ENCODE measurements around the gene FBXO46. TPM values are rescaled to one million over a fixed set of nuclear protein-coding genes. Genes with fewer than 3 reads are reported as not detected.

The FBXO46 gene
- total RNA-seq, 1 experiment from 2014 or later = 45.5 TPM

DNA sequence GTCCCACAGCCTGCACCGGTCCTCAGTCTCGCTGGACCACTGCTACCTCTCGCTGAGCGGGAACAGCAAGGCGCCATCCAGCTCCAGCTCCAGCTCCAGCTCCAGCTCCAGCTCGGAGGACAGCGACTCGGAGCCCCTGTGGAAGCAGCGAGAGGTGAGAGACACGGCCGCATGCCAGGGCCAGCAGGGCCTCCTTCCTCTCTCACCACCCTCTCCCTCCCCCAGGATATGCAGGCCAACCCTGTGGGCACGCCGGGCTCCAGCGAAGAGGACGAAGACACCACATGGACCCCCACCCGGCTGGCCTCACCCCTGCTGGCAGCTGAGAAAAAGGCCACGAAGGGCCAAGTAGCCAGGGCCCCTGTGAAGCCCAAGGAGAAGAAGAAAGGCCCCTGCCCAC, 31.0 kb upstream of the FBXO46 start:
- Histone ChIP-seq H3K4me1 (replicated peaks; ENCODE audit: insufficient read depth) (peaks cover 13% of the 10 kb centered on the region), H3K9me2 (ENCODE audit: insufficient read depth) (no peaks in the 10 kb centered on the region), H3K27me3 (ENCODE audit: insufficient read depth, low read depth) (no peaks in the 10 kb centered on the region), H3K27ac (no peak overlapping the region), H3K36me3 (ENCODE audit: low read depth) (no peaks in the 10 kb centered on the region), H3K9me3 (ENCODE audit: insufficient read depth, low read depth) (no peaks in the 10 kb centered on the region), H3K4me2 (no peak overlapping the region), H4K20me1 (ENCODE audit: insufficient read depth) (no peaks in the 10 kb centered on the region), H3K4me3 (no peak overlapping the region), H3F3A (ENCODE audit: insufficient read depth, low read depth) (peaks cover 10% of the 10 kb centered on the region; the same call in 1 of the 2 replicates), H2AFZ (no peak overlapping the region), H3K79me2 (ENCODE audit: low read depth) (no peaks in the 10 kb centered on the region)
- ChIA-PET POLR2A (ENCODE audit: unreplicated experiment) (no interaction called here), CTCF (no interaction called here)
- BruUV-seq (replicated peaks) = no TSS peak
- no peak for DNase-seq
- intact Hi-C loops (cut with micrococcal nuclease; ENCODE audit: unreplicated experiment) = no loop called here
- TF ChIP-seq, protein P1, sequence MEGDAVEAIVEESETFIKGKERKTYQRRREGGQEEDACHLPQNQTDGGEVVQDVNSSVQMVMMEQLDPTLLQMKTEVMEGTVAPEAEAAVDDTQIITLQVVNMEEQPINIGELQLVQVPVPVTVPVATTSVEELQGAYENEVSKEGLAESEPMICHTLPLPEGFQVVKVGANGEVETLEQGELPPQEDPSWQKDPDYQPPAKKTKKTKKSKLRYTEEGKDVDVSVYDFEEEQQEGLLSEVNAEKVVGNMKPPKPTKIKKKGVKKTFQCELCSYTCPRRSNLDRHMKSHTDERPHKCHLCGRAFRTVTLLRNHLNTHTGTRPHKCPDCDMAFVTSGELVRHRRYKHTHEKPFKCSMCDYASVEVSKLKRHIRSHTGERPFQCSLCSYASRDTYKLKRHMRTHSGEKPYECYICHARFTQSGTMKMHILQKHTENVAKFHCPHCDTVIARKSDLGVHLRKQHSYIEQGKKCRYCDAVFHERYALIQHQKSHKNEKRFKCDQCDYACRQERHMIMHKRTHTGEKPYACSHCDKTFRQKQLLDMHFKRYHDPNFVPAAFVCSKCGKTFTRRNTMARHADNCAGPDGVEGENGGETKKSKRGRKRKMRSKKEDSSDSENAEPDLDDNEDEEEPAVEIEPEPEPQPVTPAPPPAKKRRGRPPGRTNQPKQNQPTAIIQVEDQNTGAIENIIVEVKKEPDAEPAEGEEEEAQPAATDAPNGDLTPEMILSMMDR (conservative IDR thresholded peaks at IDR 0.05) = no peak
- TF ChIP-seq EZH2 (IDR thresholded peaks at IDR 0.05; ENCODE audit: low read depth) = no peak

DNA sequence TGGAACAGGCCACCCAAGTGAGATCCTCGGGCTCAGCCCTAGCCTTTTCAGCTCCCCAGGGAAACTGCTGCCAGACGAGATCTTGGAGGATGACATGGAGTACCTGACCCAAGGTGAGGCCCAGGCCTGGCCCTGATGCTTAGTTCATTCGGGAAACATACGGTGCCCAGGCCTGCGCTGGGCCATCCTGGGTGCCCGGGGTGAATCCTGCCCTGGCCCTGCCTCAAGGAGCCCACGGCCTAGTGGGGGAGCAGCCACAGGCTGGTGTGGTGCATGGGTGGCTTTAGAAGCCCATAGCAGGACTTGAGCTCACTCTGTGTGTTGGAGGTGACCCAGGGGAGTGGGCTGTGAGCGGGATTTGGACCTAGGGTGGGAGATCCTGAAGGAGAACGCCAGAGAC, 28.2 kb upstream of the FBXO46 start:
- H2AFZ ChIP-seq = no peak overlapping the region
- CTCF ChIA-PET = no interaction called here

DNA sequence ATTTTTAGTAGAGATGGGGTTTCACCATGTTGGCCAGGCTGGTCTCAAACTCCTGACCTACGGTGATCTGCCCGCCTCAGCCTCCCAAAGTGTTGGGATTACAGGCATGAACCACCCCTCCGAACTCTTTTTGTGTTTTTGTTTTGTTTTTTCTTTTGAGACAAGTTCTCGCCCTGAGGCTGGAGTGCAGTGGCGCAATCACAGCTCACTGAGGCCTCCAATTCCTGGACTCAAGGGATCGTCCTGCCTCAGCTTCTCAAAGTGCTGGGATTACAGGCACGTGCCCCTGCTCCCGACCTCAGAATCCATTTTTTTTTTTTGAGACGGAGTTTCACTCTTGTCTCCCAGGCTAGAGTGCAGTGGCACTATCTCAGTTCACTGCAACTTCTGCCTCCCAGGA, 27.0 kb upstream of the FBXO46 start:
- Histone ChIP-seq H3K27ac (no peak overlapping the region), H3K4me2 (no peak overlapping the region), H3K79me2 (ENCODE audit: low read depth) (no peaks in the 10 kb centered on the region), H4K20me1 (ENCODE audit: insufficient read depth) (no peaks in the 10 kb centered on the region), H3K4me1 (replicated peaks; ENCODE audit: insufficient read depth) (peaks cover 8% of the 10 kb centered on the region), H3K4me3 (no peak overlapping the region), H3K9me2 (ENCODE audit: insufficient read depth) (no peaks in the 10 kb centered on the region), H3K36me3 (ENCODE audit: low read depth) (no peaks in the 10 kb centered on the region), H2AFZ (no peak overlapping the region), H3K9me3 (ENCODE audit: insufficient read depth, low read depth) (no peaks in the 10 kb centered on the region), H3K27me3 (ENCODE audit: insufficient read depth, low read depth) (no peaks in the 10 kb centered on the region), H3F3A (ENCODE audit: insufficient read depth, low read depth) (peaks cover 3% of the 10 kb centered on the region; the same call in 1 of the 2 replicates)
- intact Hi-C loops (cut with micrococcal nuclease; ENCODE audit: unreplicated experiment) = no loop called here
- DNase-seq = no peak
- CTCF ChIA-PET = interaction anchor here (0.7 kb wide), 1 partner anchor 10 kb away, joined by 6 read pairs; no protein-coding TSS in a partner anchor
- POLR2A ChIA-PET (ENCODE audit: unreplicated experiment) = interaction anchor here (0.7 kb wide), 1 partner anchor 775 kb away, joined by 7 read pairs; no protein-coding TSS in a partner anchor
- no TSS peak for BruUV-seq (replicated peaks)
- TF ChIP-seq, protein P1 (conservative IDR thresholded peaks at IDR 0.05) = no peak
- no peak for TF ChIP-seq EZH2 (IDR thresholded peaks at IDR 0.05; ENCODE audit: low read depth)

More for the DNA sequence above, 28.2 kb upstream of the FBXO46 start:
- TF ChIP-seq, protein P1 (conservative IDR thresholded peaks at IDR 0.05) = no peak
- TF ChIP-seq EZH2 (IDR thresholded peaks at IDR 0.05; ENCODE audit: low read depth) = no peak
- Histone ChIP-seq H3K79me2 (ENCODE audit: low read depth) (no peaks in the 10 kb centered on the region), H3K4me2 (no peak overlapping the region), H3F3A (ENCODE audit: insufficient read depth, low read depth) (peaks cover 3% of the 10 kb centered on the region; the same call in 1 of the 2 replicates), H3K27ac (no peak overlapping the region), H3K4me3 (no peak overlapping the region), H3K4me1 (replicated peaks; ENCODE audit: insufficient read depth) (peaks cover 8% of the 10 kb centered on the region), H3K27me3 (ENCODE audit: insufficient read depth, low read depth) (no peaks in the 10 kb centered on the region), H3K36me3 (ENCODE audit: low read depth) (no peaks in the 10 kb centered on the region), H3K9me2 (ENCODE audit: insufficient read depth) (no peaks in the 10 kb centered on the region), H3K9me3 (ENCODE audit: insufficient read depth, low read depth) (no peaks in the 10 kb centered on the region), H4K20me1 (ENCODE audit: insufficient read depth) (no peaks in the 10 kb centered on the region)
- POLR2A ChIA-PET (ENCODE audit: unreplicated experiment) = interaction anchor here (0.6 kb wide), 1 partner anchor 129 kb away, joined by 3 read pairs; no protein-coding TSS in a partner anchor
- DNase-seq = no peak
- no TSS peak for BruUV-seq (replicated peaks)
- intact Hi-C loops (cut with micrococcal nuclease; ENCODE audit: unreplicated experiment) = no loop called here

Data from PC-9 (cell line).